RWPE2 (cell line): Measurements from ENCODE around the gene FAM193B.
A peak's percentile ranks its signal among the peaks of the same experiment; 100 is the strongest.

Source experiments
- ATAC-seq: fragments of 200-7000 bp; cut with Tn5 transposase; 3 replicates; pipeline ENCODE4 v1.9.1; 2021; ENCODE audit warnings: low read depth
- DNase-seq: peaks from one replicate; pipeline ENCODE4 v3.0.0-alpha.2; 2020; ENCODE audit warnings: low spot score
- H3K27ac ChIP-seq: fragments of 450-650 bp; 2 replicates; pipeline ENCODE4 v1.5.1; 2017; ENCODE audit warnings: mild to moderate bottlenecking; ENCODE audit not compliant: poor library complexity, severe bottlenecking
- H3K27me3 ChIP-seq: fragments of 250-450 bp; sonication (Bioruptor Pico); 2 replicates; pipeline ENCODE4 v1.5.1; 2021; ENCODE audit warnings: mild to moderate bottlenecking, moderate library complexity; ENCODE audit not compliant: insufficient read depth, poor library complexity, severe bottlenecking
- H3K36me3 ChIP-seq: fragments of 250-450 bp; sonication (Bioruptor Pico); 2 replicates; pipeline ENCODE4 v1.5.1; 2020; ENCODE audit warnings: low read depth, mild to moderate bottlenecking, moderate library complexity
- H3K4me1 ChIP-seq: fragments of 250-450 bp; sonication (Bioruptor Pico); 2 replicates; pipeline ENCODE4 v1.5.1; 2021; ENCODE audit warnings: mild to moderate bottlenecking, moderate library complexity; ENCODE audit not compliant: insufficient read depth, poor library complexity, severe bottlenecking
- H3K4me3 ChIP-seq: fragments of 250-450 bp; sonication (Bioruptor Pico); 2 replicates; pipeline ENCODE4 v1.5.1; 2021; ENCODE audit warnings: mild to moderate bottlenecking, moderate library complexity; ENCODE audit not compliant: severe bottlenecking
- H3K9me3 ChIP-seq: fragments of 250-450 bp; sonication (Bioruptor Pico); 2 replicates; pipeline ENCODE4 v1.5.1; 2021; ENCODE audit warnings: mild to moderate bottlenecking, moderate library complexity; ENCODE audit not compliant: severe bottlenecking
- CTCF ChIP-seq: fragments of 450-650 bp; IDR thresholded peaks from one replicate; pipeline ENCODE4 v1.5.1; 2017; ENCODE audit warnings: mild to moderate bottlenecking, moderate library complexity; ENCODE audit not compliant: poor library complexity, severe bottlenecking

FAM193B gene

GRCh38 chr5:177495243-177496060 is 58.9 kb downstream of the FAM193B start:
- Histone ChIP-seq H3K27ac (peak overlapping the region; percentile 96), H3K9me3 (no peaks in the 10 kb centered on the region), H3K27me3 (no peaks in the 10 kb centered on the region), H3K4me1 (peaks cover 26% of the 10 kb centered on the region), H3K36me3 (peaks cover 52% of the 10 kb centered on the region), H3K4me3 (peak overlapping the region; percentile 91)
- ATAC-seq (peak; percentile 17), DNase-seq (peak; percentile 90)
- TF ChIP-seq CTCF, result peak; percentile 39

GRCh38 chr5:177494346-177495195 is 59.8 kb downstream of the FAM193B start:
- ATAC-seq (peak; percentile 50), DNase-seq (peak; percentile 98)
- no peak overlapping the region for H3K4me3 ChIP-seq
- H3K27me3 ChIP-seq, result no peaks in the 10 kb centered on the region
- no peaks in the 10 kb centered on the region for H3K9me3 ChIP-seq
- H3K36me3 ChIP-seq, result peaks cover 61% of the 10 kb centered on the region
- TF ChIP-seq CTCF, result peak; percentile 61
- H3K4me1 ChIP-seq, result peaks cover 26% of the 10 kb centered on the region
- peak overlapping the region; percentile 96 for H3K27ac ChIP-seq

DNA sequence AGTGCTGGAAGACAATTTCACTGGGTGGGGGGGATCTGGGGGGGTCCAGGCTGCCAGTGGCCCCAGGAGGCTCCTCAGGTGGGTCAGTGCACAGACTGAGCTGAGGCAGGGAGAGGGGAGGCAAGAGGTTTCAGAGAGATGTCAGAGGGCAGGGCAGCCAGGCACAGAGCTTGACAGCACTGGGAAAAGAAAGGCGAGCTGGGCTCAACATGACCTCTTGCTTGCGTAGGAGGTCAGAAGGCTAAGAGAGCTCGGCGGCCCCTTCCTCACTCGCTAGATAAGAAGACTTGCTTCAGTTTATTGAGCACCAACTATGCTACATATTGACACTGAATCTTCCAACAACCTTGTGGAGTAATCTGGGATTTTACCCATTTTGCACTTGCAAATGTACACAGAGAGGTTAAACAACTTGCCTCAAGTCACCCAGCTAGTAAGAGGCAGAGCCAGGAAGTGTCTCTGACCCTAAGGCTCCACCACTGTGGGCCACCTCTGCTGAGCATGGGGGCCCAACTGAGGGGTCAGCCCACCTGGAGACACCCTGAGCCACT is 60.5 kb downstream of the FAM193B start:
- H3K4me3 ChIP-seq, result no peak overlapping the region
- no peaks in the 10 kb centered on the region for H3K27me3 ChIP-seq
- TF ChIP-seq CTCF, result no peak
- peak overlapping the region; percentile 96 for H3K27ac ChIP-seq
- DNase-seq, result no peak
- peaks cover 26% of the 10 kb centered on the region for H3K4me1 ChIP-seq
- peaks cover 68% of the 10 kb centered on the region for H3K36me3 ChIP-seq
- no peaks in the 10 kb centered on the region for H3K9me3 ChIP-seq
- no peak for ATAC-seq

- Histone ChIP-seq H3K36me3 (peaks cover 78% of the 10 kb centered on the region), H3K4me1 (peaks cover 26% of the 10 kb centered on the region), H3K4me3 (no peak overlapping the region), H3K27ac (peak overlapping the region; percentile 96), H3K9me3 (no peaks in the 10 kb centered on the region), H3K27me3 (no peaks in the 10 kb centered on the region)
- ATAC-seq (no peak), DNase-seq (no peak)
- TF ChIP-seq CTCF, result no peak
Observed at GRCh38 chr5:177492841-177493240, 61.5 kb downstream of the FAM193B start.
